Body of pancreas (tissue), 4 donors: ENCODE measurements around the gene GPAM.

Experiments
- CTCF ChIP-seq, 7 experiments: fragments of 450-650 bp in 4 of 7; fragments of 200-600 bp in 3 of 7; sonication (generic) in 3 of 7; IDR thresholded peaks; one replicate each; pipeline ENCODE4 v1.5.1; 2016 to 2019; ENCODE audit warnings: antibody characterized with exemption in 7 of 7
- POLR2A ChIP-seq, 3 donors: fragments of 450-650 bp; IDR thresholded peaks; one replicate each; pipeline ENCODE4 v1.6.1; 2016; ENCODE audit warnings: antibody characterized with exemption in 3 of 3, mild to moderate bottlenecking in 2 of 3

- TF ChIP-seq CTCF (IDR thresholded peaks at IDR 0.05) (no peak), POLR2A (IDR thresholded peaks at IDR 0.05) (no peak)
These were observed 25.4 kb upstream of the GPAM start for GRCh38 chr10:112208997-112209396.
